DOHH2 (cell line): ENCODE results near the gene GRIN2C.

Experiments
- CTCF ChIP-seq: fragments of 200-600 bp; sonication (generic); IDR thresholded peaks from one replicate; pipeline ENCODE4 v1.5.1; 2014; ENCODE audit warnings: antibody characterized with exemption, mild to moderate bottlenecking, low read depth, low read length; ENCODE audit not compliant: poor library complexity, severe bottlenecking
- EZH2phosphoT487 ChIP-seq: fragments of 200-600 bp; sonication (generic); IDR thresholded peaks from 2 replicates; pipeline ENCODE4 v1.6.1; 2017; ENCODE audit warnings: borderline replicate concordance, mild to moderate bottlenecking, antibody characterized with exemption, low read length, moderate library complexity, mixed read lengths

GRCh38 chr17:74898376-74898946 lies 38.8 kb upstream of the GRIN2C start:
- TF ChIP-seq CTCF (no peak), EZH2phosphoT487 (no peak)
